Measurements from ENCODE around the gene SMIM10.
"Not testable (repeated sequence)": the region's sequence is repeated elsewhere in the genome, so short reads cannot be mapped to it uniquely, and the experiment has no call there.

The SMIM10 gene

GRCh38 chrX:135010921-135011320, 20.1 kb downstream of the SMIM10 start:
- DNase-seq (ENCODE audit: low spot score), result no peak

GRCh38 chrX:135015523-135016245, 24.9 kb downstream of the SMIM10 start:
- no peak for DNase-seq (ENCODE audit: low spot score)

DNA sequence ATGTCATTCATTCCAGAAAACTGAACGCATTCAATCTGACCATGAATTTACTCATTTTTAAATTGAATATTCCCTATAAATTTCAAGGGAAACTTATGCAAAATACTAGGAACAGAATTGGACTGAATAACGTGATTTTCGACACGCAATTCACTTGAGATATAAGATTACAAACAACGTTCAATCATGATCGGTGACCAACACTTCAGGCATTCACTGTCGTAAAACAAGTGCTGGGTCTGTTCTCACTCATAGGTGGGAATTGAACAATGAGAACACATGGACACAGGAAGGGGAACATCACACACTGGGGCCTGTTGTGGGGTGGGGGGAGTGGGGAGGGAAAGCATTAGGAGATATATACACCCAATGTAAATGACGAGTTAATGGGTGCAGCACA, 29.1 kb downstream of the SMIM10 start:
- DNase-seq (ENCODE audit: low spot score), result not testable (repeated sequence)

DNA sequence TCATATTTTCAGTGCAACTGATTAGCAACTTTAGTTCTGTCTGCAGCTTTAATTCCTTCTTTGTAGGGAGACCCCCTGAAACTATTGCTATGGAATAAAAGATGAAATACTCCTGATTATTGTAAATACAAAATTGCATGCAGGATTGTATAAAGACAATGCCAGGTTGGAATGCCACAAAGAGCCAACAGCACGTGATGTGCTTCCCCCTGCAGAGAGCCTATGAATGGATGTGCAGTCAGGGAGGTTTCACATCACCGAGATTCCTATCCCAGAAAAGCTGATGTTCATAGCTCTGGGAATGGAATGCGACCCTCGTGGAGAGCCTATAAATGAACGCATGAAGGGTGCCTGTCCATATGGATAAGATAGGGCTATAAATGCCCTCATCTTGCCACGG, 33.0 kb downstream of the SMIM10 start:
- DNase-seq (ENCODE audit: low spot score), result not testable (repeated sequence)

DNA sequence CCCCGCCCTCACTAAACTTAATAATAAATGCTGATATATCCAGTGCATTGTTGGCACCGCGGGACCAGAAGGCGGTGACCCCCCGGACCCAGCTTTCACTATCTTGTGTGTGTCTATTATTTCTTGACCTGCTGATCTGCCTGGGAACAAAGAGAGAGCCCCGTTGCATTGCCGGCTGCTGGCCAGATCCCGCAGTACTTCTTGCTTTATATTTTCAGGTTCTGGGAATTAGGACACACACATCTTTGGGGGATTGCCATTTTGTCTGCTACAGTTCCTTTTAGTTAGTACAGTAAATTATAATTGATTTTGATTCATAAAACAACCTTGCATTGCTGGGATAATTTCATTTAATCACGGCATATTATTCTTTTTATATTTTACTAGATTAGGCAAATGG, 33.7 kb downstream of the SMIM10 start:
- DNase-seq (ENCODE audit: low spot score), result no peak

DNA sequence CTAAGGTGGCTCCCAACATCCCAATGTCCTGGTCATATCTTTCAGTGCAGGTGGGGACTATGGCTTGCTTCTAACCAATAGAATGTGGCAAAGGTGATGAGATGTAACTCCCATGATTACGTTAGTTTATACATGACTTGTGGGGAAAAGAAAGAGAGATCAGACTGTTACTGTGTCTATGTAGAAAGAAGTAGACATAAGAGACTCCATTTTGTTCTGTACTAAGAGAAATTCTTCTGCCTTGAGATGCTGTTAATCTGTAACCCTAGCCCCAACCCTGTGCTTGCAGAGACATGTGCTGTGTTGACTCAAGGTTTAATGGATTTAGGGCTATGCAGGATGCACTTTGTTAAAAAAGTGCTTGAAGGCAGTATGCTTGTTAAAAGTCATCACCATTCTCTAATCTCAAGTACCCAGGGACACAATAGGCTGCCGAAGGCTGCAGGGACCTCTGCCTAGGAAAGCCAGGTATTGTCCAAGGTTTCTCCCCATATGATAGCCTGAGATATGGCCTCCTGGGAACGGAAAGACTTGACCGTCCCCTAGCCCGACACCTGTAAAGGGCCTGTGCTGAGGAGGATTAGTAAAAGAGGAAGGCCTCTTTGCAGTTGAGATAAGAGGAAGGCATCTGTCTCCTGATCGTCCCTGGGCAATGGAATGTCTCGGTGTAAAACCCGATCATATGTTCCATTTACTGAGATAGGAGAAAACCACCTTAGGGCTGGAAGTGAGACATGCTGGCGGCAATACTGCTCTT, 39.6 kb downstream of the SMIM10 start:
- not testable (repeated sequence) for DNase-seq (ENCODE audit: low spot score)

- not testable (repeated sequence) for DNase-seq (ENCODE audit: low spot score)
Measured at GRCh38 chrX:135041149-135042123, 50.6 kb downstream of the SMIM10 start.
